GM12878 (cell line): ENCODE measurements around the gene PFKFB1.

ENCODE experiments used
- ATF7 ChIP-seq: fragments of 450-650 bp; IDR thresholded peaks from 2 replicates; pipeline ENCODE4 v1.6.1; 2016; ENCODE audit warnings: low read depth, mild to moderate bottlenecking
- POLR2AphosphoS2 ChIP-seq: IDR thresholded peaks from 2 replicates; pipeline ENCODE4 v1.6.1; 2011; ENCODE audit warnings: low read depth, mild to moderate bottlenecking, low read length, improper control_type of control experiment, moderate library complexity
- TARDBP ChIP-seq: IDR thresholded peaks from 2 replicates; pipeline ENCODE4 v1.6.1; 2016; ENCODE audit warnings: borderline replicate concordance
- TF ChIP-seq, protein P1 (sequence below): IDR thresholded peaks from 2 replicates; pipeline ENCODE4 v1.6.1; 2012; ENCODE audit warnings: low read depth, low read length, improper control_type of control experiment
- TF ChIP-seq, protein P2 (sequence below): fragments of 450-650 bp; formaldehyde crosslinking; IDR thresholded peaks from 2 replicates; pipeline ENCODE4 v1.4.0; 2022; ENCODE audit warnings: mild to moderate bottlenecking, moderate library complexity

DNA sequence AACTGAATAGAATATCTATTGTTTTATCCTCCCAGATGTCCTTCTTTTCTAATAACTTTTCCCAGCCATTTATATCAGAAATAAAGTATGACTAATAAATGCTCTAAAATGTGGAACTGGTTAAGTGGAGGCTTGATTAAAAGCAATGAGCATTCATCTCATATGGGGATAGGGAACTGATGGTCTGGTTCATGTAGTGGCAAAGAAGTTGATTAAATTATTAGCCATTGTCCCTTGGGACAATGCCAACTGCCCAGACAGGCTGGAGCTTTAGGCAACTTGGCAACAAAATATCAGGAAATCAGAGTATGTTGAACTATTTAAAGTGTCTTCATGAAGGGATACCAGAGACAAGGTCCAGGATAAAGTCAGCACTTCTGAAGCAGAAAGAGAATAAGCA, 49.2 kb downstream of the PFKFB1 start:
- TF ChIP-seq TARDBP (no peak), POLR2AphosphoS2 (no peak), ATF7 (no peak)
- TF ChIP-seq, protein P1, sequence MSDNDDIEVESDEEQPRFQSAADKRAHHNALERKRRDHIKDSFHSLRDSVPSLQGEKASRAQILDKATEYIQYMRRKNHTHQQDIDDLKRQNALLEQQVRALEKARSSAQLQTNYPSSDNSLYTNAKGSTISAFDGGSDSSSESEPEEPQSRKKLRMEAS, result no peak
- TF ChIP-seq, protein P2, sequence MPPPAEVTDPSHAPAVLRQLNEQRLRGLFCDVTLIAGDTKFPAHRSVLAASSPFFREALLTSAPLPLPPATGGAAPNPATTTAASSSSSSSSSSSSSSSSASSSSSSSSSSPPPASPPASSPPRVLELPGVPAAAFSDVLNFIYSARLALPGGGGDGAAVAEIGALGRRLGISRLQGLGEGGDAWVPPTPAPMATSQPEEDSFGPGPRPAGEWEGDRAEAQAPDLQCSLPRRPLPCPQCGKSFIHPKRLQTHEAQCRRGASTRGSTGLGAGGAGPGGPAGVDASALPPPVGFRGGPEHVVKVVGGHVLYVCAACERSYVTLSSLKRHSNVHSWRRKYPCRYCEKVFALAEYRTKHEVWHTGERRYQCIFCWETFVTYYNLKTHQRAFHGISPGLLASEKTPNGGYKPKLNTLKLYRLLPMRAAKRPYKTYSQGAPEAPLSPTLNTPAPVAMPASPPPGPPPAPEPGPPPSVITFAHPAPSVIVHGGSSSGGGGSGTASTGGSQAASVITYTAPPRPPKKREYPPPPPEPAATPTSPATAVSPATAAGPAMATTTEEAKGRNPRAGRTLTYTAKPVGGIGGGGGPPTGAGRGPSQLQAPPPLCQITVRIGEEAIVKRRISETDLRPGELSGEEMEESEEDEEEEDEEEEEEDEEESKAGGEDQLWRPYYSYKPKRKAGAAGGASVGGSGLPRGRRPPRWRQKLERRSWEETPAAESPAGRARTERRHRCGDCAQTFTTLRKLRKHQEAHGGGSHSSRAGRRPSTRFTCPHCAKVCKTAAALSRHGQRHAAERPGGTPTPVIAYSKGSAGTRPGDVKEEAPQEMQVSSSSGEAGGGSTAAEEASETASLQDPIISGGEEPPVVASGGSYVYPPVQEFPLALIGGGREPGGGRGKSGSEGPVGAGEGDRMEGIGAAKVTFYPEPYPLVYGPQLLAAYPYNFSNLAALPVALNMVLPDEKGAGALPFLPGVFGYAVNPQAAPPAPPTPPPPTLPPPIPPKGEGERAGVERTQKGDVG (CRISPR knock-in tag), result no peak
